ENCODE results near the gene RTEL1.

GRCh38 chr20:63660622-63661021 lies 2.5 kb downstream of the RTEL1 start:
- no peak for TF ChIP-seq CTCF (IDR thresholded peaks at IDR 0.05)
- TF ChIP-seq POLR2A (IDR thresholded peaks at IDR 0.05): no peak
- no peak for TF ChIP-seq POLR2AphosphoS5 (IDR thresholded peaks at IDR 0.05; ENCODE audit: insufficient read depth in 1 of 2, low read depth in 1 of 2)
